Activated T-cell treated with anti-CD3 and anti-CD28 coated beads, Interleukin-2, amount 50 U/mL, for 4 hours (primary cell): ENCODE measurements around the gene LACTB. TPM values are rescaled to one million over a fixed set of nuclear protein-coding genes. Genes with fewer than 3 reads are reported as not detected.

Experiments
- ATAC-seq, 2 donors: fragments of 200-7000 bp; cut with Tn5 transposase; one replicate each; pipeline ENCODE4 v1.10.0; 2021
- DNase-seq: peaks from one replicate; pipeline ENCODE4 v3.0.0-alpha.2; 2020
- H3K27me3 Mint-ChIP-seq: one replicate; pipeline ENCODE4 v1.8.0; 2021; ENCODE audit warnings: low read depth, mixed read lengths
- H3K36me3 Mint-ChIP-seq: one replicate; pipeline ENCODE4 v1.8.0; 2022; ENCODE audit warnings: mixed read lengths; ENCODE audit not compliant: insufficient read depth
- H3K4me1 Mint-ChIP-seq: one replicate; pipeline ENCODE4 v1.8.0; 2021; ENCODE audit warnings: low read depth, mixed read lengths
- H3K4me3 Mint-ChIP-seq: one replicate; pipeline ENCODE4 v1.8.0; 2021; ENCODE audit warnings: mild to moderate bottlenecking, moderate library complexity, mixed read lengths
- H3K9me3 Mint-ChIP-seq: one replicate; pipeline ENCODE4 v1.8.0; 2021; ENCODE audit warnings: mixed read lengths
- total RNA-seq, 3 donors: library from RNA; stranded (reverse); gene quantifications; one replicate each; pipeline ENCODE4 v1.2.1, GENCODE V29; 2021

Gene LACTB
- total RNA-seq, result 10 to 100 TPM; 13.6 to 16.5 (median 14.2) TPM

GRCh38 chr15:63121382-63122001 lies at the start of gene LACTB:
LACTB (plus strand) TSS chr15:63121861; CDS start chr15:63121872, 11 bp downstream.
- Mint-ChIP-seq H3K9me3 (peaks cover 14% of the 10 kb centered on the region), H3K27me3 (no peaks in the 10 kb centered on the region), H3K36me3 (peaks cover 1% of the 10 kb centered on the region), H3K4me1 (peaks cover 18% of the 10 kb centered on the region), H3K4me3 (peak within 1 kb of the TSS; percentile 91)
- ATAC-seq, result peak; percentile 93 to 95
- DNase-seq, result peak; percentile 73

GRCh38 chr15:63072023-63072650 lies 49.5 kb upstream of the LACTB start:
- DNase-seq, result no peak
- peaks cover 2% of the 10 kb centered on the region for H3K4me1 Mint-ChIP-seq
- no peaks in the 10 kb centered on the region for H3K27me3 Mint-ChIP-seq
- H3K9me3 Mint-ChIP-seq, result no peaks in the 10 kb centered on the region
- no peak for ATAC-seq
- H3K4me3 Mint-ChIP-seq, result no peak overlapping the region
- H3K36me3 Mint-ChIP-seq, result peaks cover 15% of the 10 kb centered on the region

- ATAC-seq, result no peak
- no peaks in the 10 kb centered on the region for H3K9me3 Mint-ChIP-seq
- no peak for DNase-seq
- H3K4me3 Mint-ChIP-seq, result no peak overlapping the region
- peaks cover 2% of the 10 kb centered on the region for H3K4me1 Mint-ChIP-seq
- peaks cover 13% of the 10 kb centered on the region for H3K36me3 Mint-ChIP-seq
- peaks cover 3% of the 10 kb centered on the region for H3K27me3 Mint-ChIP-seq
These were observed 48.8 kb upstream of the LACTB start for GRCh38 chr15:63072809-63073277.

GRCh38 chr15:63073497-63074172 lies 48.0 kb upstream of the LACTB start:
- Mint-ChIP-seq H3K4me1 (peaks cover 2% of the 10 kb centered on the region), H3K27me3 (peaks cover 3% of the 10 kb centered on the region), H3K4me3 (no peak overlapping the region), H3K36me3 (peaks cover 5% of the 10 kb centered on the region), H3K9me3 (no peaks in the 10 kb centered on the region)
- no peak for ATAC-seq
- no peak for DNase-seq

GRCh38 chr15:63075015-63075983 lies 46.4 kb upstream of the LACTB start:
- ATAC-seq, result no peak
- H3K4me3 Mint-ChIP-seq, result no peak overlapping the region
- peaks cover 5% of the 10 kb centered on the region for H3K36me3 Mint-ChIP-seq

GRCh38 chr15:63075984-63076713 lies 45.5 kb upstream of the LACTB start:
- Mint-ChIP-seq H3K36me3 (no peaks in the 10 kb centered on the region), H3K4me1 (peaks cover 2% of the 10 kb centered on the region), H3K9me3 (no peaks in the 10 kb centered on the region), H3K4me3 (no peak overlapping the region), H3K27me3 (peaks cover 7% of the 10 kb centered on the region)
- DNase-seq (no peak), ATAC-seq (no peak)

More at GRCh38 chr15:63075015-63075983, 46.4 kb upstream of the LACTB start:
- H3K9me3 Mint-ChIP-seq, result no peaks in the 10 kb centered on the region
- H3K4me1 Mint-ChIP-seq, result peaks cover 2% of the 10 kb centered on the region
- DNase-seq, result no peak
- H3K27me3 Mint-ChIP-seq, result peaks cover 3% of the 10 kb centered on the region

GRCh38 chr15:63076714-63077046 lies 45.0 kb upstream of the LACTB start:
- Mint-ChIP-seq H3K4me3 (no peak overlapping the region), H3K27me3 (peaks cover 11% of the 10 kb centered on the region), H3K9me3 (no peaks in the 10 kb centered on the region), H3K36me3 (no peaks in the 10 kb centered on the region), H3K4me1 (peaks cover 2% of the 10 kb centered on the region)
- no peak for ATAC-seq
- no peak for DNase-seq

GRCh38 chr15:63077952-63078351 lies 43.7 kb upstream of the LACTB start:
- H3K36me3 Mint-ChIP-seq, result no peaks in the 10 kb centered on the region
- no peak for ATAC-seq

GRCh38 chr15:63079947-63080626 lies 41.6 kb upstream of the LACTB start:
- no peak for DNase-seq
- Mint-ChIP-seq H3K36me3 (no peaks in the 10 kb centered on the region), H3K9me3 (no peaks in the 10 kb centered on the region), H3K27me3 (peaks cover 12% of the 10 kb centered on the region), H3K4me1 (peaks cover 2% of the 10 kb centered on the region), H3K4me3 (no peak overlapping the region)
- no peak for ATAC-seq

More at GRCh38 chr15:63077952-63078351, 43.7 kb upstream of the LACTB start:
- H3K4me3 Mint-ChIP-seq, result no peak overlapping the region
- H3K9me3 Mint-ChIP-seq, result no peaks in the 10 kb centered on the region
- H3K27me3 Mint-ChIP-seq, result peaks cover 12% of the 10 kb centered on the region
- no peak for DNase-seq
- peaks cover 2% of the 10 kb centered on the region for H3K4me1 Mint-ChIP-seq

GRCh38 chr15:63080634-63081250 lies 40.9 kb upstream of the LACTB start:
- Mint-ChIP-seq H3K4me3 (no peak overlapping the region), H3K9me3 (no peaks in the 10 kb centered on the region)
- DNase-seq, result no peak

GRCh38 chr15:63082366-63082765 lies 39.3 kb upstream of the LACTB start:
- Mint-ChIP-seq H3K4me3 (no peak overlapping the region), H3K4me1 (no peaks in the 10 kb centered on the region), H3K27me3 (peaks cover 12% of the 10 kb centered on the region), H3K9me3 (no peaks in the 10 kb centered on the region), H3K36me3 (no peaks in the 10 kb centered on the region)
- DNase-seq, result no peak
- ATAC-seq, result no peak

More at GRCh38 chr15:63080634-63081250, 40.9 kb upstream of the LACTB start:
- peaks cover 12% of the 10 kb centered on the region for H3K27me3 Mint-ChIP-seq
- no peaks in the 10 kb centered on the region for H3K4me1 Mint-ChIP-seq
- no peaks in the 10 kb centered on the region for H3K36me3 Mint-ChIP-seq
- no peak for ATAC-seq

GRCh38 chr15:63083044-63083443 lies 38.6 kb upstream of the LACTB start:
- no peak for DNase-seq
- no peak overlapping the region for H3K4me3 Mint-ChIP-seq
- no peaks in the 10 kb centered on the region for H3K4me1 Mint-ChIP-seq
- no peaks in the 10 kb centered on the region for H3K9me3 Mint-ChIP-seq
- no peaks in the 10 kb centered on the region for H3K36me3 Mint-ChIP-seq
- no peak for ATAC-seq
- H3K27me3 Mint-ChIP-seq, result peaks cover 9% of the 10 kb centered on the region

- H3K4me1 Mint-ChIP-seq, result no peaks in the 10 kb centered on the region
- H3K9me3 Mint-ChIP-seq, result no peaks in the 10 kb centered on the region
- no peak overlapping the region for H3K4me3 Mint-ChIP-seq
- H3K27me3 Mint-ChIP-seq, result peaks cover 9% of the 10 kb centered on the region
- H3K36me3 Mint-ChIP-seq, result no peaks in the 10 kb centered on the region
- no peak for DNase-seq
- no peak for ATAC-seq
These were observed 38.1 kb upstream of the LACTB start for GRCh38 chr15:63083541-63083940.
